ENCODE measurements around the gene PDLIM5. TPM values are rescaled to one million over a fixed set of nuclear protein-coding genes. Genes with fewer than 3 reads are reported as not detected.

The PDLIM5 gene
- total and polyA plus RNA-seq, 2 of the 8 experiments (the other 6 are each of a cell fraction or from before 2014, with no cell fraction given) = 37.3 to 62.1 TPM

DNA sequence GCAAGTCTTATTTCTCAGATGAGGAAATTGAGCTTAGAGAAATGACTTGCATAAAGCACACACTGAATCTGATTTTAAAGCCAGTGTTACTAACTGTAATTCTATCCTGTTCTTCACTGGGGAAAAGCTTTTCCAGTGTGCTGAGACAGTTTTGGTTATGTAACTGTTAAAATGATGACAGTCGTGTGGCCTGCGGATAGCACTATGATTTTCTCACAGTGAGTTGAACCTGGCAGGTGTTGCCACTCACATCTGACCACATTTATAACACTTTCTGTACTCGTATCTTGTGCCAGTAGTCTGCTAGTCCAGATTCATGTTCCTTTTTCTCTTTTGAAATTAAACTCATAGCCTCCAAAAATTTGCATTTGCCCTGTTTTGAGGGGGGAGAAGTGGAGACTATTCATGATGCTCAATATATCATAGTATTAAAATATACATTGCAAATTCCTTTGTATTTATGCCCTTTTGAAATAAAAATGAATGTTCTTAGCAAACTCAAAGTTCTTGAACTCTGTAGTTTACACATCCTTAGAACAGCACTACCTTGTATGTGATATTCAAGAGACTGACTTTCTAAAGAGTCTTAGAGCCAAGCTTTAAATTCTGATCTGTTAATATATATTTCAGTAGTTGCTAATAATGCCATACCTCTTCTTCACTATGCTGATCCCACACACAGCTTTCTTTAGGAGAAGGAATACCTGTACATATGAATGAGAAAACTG, 132.3 kb downstream of the PDLIM5 start:
- POLR2A ChIA-PET (ENCODE audit: partially characterized antibody) = no interaction called here
- Histone ChIP-seq H3K23ac (ENCODE audit: insufficient read length) (peak overlapping the region; percentile 12), H2BK15ac (ENCODE audit: low read length) (no peak overlapping the region), H3K9ac (replicated peaks in 1 of 4; ENCODE audit: extremely low read depth in 1 of 4, low read depth in 3 of 4, low read length in 3 of 4) (no peak overlapping the region), H3K27ac (ENCODE audit: low read depth, low read length) (no peak overlapping the region), H3K4me1 (replicated peaks in 1 of 4; ENCODE audit: control insufficient read depth in 3 of 4, insufficient read depth in 4 of 4, low read length in 3 of 4) (no peaks in the 10 kb centered on the region; a peak in 1 of 7 replicates), H3K14ac (ENCODE audit: insufficient read length) (no peak overlapping the region), H3K27me3 (replicated peaks in 1 of 4; ENCODE audit: control insufficient read depth in 3 of 4, extremely low read depth in 1 of 4, insufficient read depth in 3 of 4, low read length in 3 of 4) (no peaks in the 10 kb centered on the region), H3K56ac (replicated peaks; ENCODE audit: insufficient read length, low read depth, low read length) (no peak overlapping the region), H3K4me2 (ENCODE audit: insufficient read depth in 1 of 2, low read depth in 2 of 2, low read length in 2 of 2) (no peak overlapping the region), H3K18ac (ENCODE audit: extremely low read depth, low read length) (no peak overlapping the region), H4K8ac (ENCODE audit: extremely low read depth, insufficient read depth, low read length) (no peak overlapping the region), H4K91ac (replicated peaks; ENCODE audit: insufficient read length, low read length) (no peak overlapping the region), H3K4ac (replicated peaks; ENCODE audit: insufficient read length, low read depth, low read length) (no peak overlapping the region), H4K20me1 (replicated peaks in 1 of 2; ENCODE audit: control insufficient read depth in 1 of 2, insufficient read depth in 2 of 2, low read length in 2 of 2) (no peaks in the 10 kb centered on the region), H3K36me3 (ENCODE audit: control insufficient read depth in 2 of 4, insufficient read depth in 4 of 4, low read length in 3 of 4) (no peaks in the 10 kb centered on the region; a peak in 2 of 8 replicates), H2BK12ac (ENCODE audit: low read depth, low read length) (no peak overlapping the region), H3K9me3 (ENCODE audit: insufficient read depth in 2 of 2, low read depth in 1 of 2, low read length in 1 of 2) (no peaks in the 10 kb centered on the region), H2BK120ac (replicated peaks; ENCODE audit: low read depth, low read length) (no peak overlapping the region), H3K4me3 (ENCODE audit: extremely low read depth in 1 of 4, insufficient read depth in 2 of 4, low read depth in 3 of 4, low read length in 4 of 4) (no peak overlapping the region), H2AFZ (ENCODE audit: low read length) (no peak overlapping the region), H2AK5ac (ENCODE audit: low read depth, low read length) (no peak overlapping the region), H2BK20ac (ENCODE audit: low read length) (no peak overlapping the region), H4K5ac (ENCODE audit: insufficient read length, low read depth, low read length) (no peak overlapping the region), H3K23me2 (ENCODE audit: low read depth, low read length) (no peaks in the 10 kb centered on the region), H3K79me2 (ENCODE audit: control insufficient read depth in 1 of 2, insufficient read depth in 2 of 2, low read length in 2 of 2) (no peaks in the 10 kb centered on the region), H3K79me1 (ENCODE audit: low read depth, low read length) (no peaks in the 10 kb centered on the region), H2BK5ac (ENCODE audit: low read depth, low read length) (no peak overlapping the region)
- CTCF ChIA-PET (ENCODE audit: partially characterized antibody) = interaction anchor here (1.4 kb wide), 1 partner anchor 7 kb away, joined by 3 read pairs; no protein-coding TSS in a partner anchor
- DNase-seq (ENCODE audit: low read depth in 1 of 2, low spot score in 2 of 2) (no peak), FAIRE-seq (no peak)
- 88% methylated on average over 3 of the region's 3 CpGs; no CpG with 5 or more reads in 1 of the 2 experiments for WGBS, 2 experiments (ENCODE audit: extremely low coverage in 1 of 2, insufficient coverage in 1 of 2, insufficient read length in 1 of 2, insufficient replicate concordance in 2 of 2, low coverage in 1 of 2, low lambda C conversion rate in 2 of 2, missing lambda C conversion rate in 1 of 2)
- TF ChIP-seq, protein P1, sequence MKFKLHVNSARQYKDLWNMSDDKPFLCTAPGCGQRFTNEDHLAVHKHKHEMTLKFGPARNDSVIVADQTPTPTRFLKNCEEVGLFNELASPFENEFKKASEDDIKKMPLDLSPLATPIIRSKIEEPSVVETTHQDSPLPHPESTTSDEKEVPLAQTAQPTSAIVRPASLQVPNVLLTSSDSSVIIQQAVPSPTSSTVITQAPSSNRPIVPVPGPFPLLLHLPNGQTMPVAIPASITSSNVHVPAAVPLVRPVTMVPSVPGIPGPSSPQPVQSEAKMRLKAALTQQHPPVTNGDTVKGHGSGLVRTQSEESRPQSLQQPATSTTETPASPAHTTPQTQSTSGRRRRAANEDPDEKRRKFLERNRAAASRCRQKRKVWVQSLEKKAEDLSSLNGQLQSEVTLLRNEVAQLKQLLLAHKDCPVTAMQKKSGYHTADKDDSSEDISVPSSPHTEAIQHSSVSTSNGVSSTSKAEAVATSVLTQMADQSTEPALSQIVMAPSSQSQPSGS (IDR thresholded peaks at IDR 0.05; ENCODE audit: low read length) = no peak
- TF ChIP-seq, protein P2, sequence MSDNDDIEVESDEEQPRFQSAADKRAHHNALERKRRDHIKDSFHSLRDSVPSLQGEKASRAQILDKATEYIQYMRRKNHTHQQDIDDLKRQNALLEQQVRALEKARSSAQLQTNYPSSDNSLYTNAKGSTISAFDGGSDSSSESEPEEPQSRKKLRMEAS (IDR thresholded peaks at IDR 0.05) = no peak
- TF ChIP-seq BACH1 (IDR thresholded peaks at IDR 0.05; ENCODE audit: low read length) (no peak), RBBP5 (IDR thresholded peaks at IDR 0.05; ENCODE audit: borderline replicate concordance, low read depth, low read length) (no peak), POLR2A (IDR thresholded peaks at IDR 0.05; ENCODE audit: control extremely low read depth in 1 of 2, low read depth in 2 of 2, low read length in 2 of 2) (no peak), KDM5A (IDR thresholded peaks at IDR 0.05; ENCODE audit: low read length) (no peak), EP300 (IDR thresholded peaks at IDR 0.05; ENCODE audit: borderline replicate concordance in 1 of 2, low read depth in 2 of 2, low read length in 2 of 2) (no peak), SIRT6 (IDR thresholded peaks at IDR 0.05; ENCODE audit: low read length) (no peak), JUND (IDR thresholded peaks at IDR 0.05; ENCODE audit: low read length) (no peak), CEBPB (IDR thresholded peaks at IDR 0.05; ENCODE audit: low read depth, low read length) (no peak), SRF (IDR thresholded peaks at IDR 0.05; ENCODE audit: low read depth, low read length) (no peak), CHD2 (IDR thresholded peaks at IDR 0.05; ENCODE audit: low read length) (no peak)

All from H1 (cell line).